ENCODE data around the gene APOA4. TPM values are rescaled to one million over a fixed set of nuclear protein-coding genes. Genes with fewer than 3 reads are reported as not detected.

APOA4 gene
- total and polyA plus RNA-seq, 9 of the 15 experiments (the other 6 are each of a cell fraction or from before 2014, with no cell fraction given), result 0.07 TPM; not detected in 8

GRCh38 chr11:116852261-116853031 lies 29.3 kb upstream of the APOA4 start (continued):
- TF ChIP-seq ZFP91 (CRISPR knock-in tag; IDR thresholded peaks at IDR 0.05), result no peak
- TF ChIP-seq ZNF785 (CRISPR knock-in tag; IDR thresholded peaks at IDR 0.05), result no peak
- TF ChIP-seq PTTG1 (tag; IDR thresholded peaks at IDR 0.05; ENCODE audit: low read depth), result no peak
- TF ChIP-seq TOE1 (IDR thresholded peaks at IDR 0.05; ENCODE audit: borderline replicate concordance), result no peak
- TF ChIP-seq TOE1 (CRISPR knock-in tag; IDR thresholded peaks at IDR 0.05; ENCODE audit: borderline replicate concordance, low read depth), result no peak
- peak; percentile 91 for TF ChIP-seq ZNF316 (IDR thresholded peaks at IDR 0.05)
- no peak for TF ChIP-seq SNIP1 (IDR thresholded peaks at IDR 0.05; ENCODE audit: low read depth)
- TF ChIP-seq ZNF695 (CRISPR knock-in tag; IDR thresholded peaks at IDR 0.05), result no peak
- no peak for TF ChIP-seq SIN3A (IDR thresholded peaks at IDR 0.05; ENCODE audit: borderline replicate concordance in 2 of 2, control insufficient read depth in 1 of 2, low read depth in 2 of 2, low read length in 2 of 2)
- TF ChIP-seq, protein P1, sequence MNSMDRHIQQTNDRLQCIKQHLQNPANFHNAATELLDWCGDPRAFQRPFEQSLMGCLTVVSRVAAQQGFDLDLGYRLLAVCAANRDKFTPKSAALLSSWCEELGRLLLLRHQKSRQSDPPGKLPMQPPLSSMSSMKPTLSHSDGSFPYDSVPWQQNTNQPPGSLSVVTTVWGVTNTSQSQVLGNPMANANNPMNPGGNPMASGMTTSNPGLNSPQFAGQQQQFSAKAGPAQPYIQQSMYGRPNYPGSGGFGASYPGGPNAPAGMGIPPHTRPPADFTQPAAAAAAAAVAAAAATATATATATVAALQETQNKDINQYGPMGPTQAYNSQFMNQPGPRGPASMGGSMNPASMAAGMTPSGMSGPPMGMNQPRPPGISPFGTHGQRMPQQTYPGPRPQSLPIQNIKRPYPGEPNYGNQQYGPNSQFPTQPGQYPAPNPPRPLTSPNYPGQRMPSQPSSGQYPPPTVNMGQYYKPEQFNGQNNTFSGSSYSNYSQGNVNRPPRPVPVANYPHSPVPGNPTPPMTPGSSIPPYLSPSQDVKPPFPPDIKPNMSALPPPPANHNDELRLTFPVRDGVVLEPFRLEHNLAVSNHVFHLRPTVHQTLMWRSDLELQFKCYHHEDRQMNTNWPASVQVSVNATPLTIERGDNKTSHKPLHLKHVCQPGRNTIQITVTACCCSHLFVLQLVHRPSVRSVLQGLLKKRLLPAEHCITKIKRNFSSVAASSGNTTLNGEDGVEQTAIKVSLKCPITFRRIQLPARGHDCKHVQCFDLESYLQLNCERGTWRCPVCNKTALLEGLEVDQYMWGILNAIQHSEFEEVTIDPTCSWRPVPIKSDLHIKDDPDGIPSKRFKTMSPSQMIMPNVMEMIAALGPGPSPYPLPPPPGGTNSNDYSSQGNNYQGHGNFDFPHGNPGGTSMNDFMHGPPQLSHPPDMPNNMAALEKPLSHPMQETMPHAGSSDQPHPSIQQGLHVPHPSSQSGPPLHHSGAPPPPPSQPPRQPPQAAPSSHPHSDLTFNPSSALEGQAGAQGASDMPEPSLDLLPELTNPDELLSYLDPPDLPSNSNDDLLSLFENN (IDR thresholded peaks at IDR 0.05; ENCODE audit: low read depth in 2 of 2, low read length in 2 of 2), result no peak
- no peak for TF ChIP-seq MECOM (CRISPR knock-in tag; IDR thresholded peaks at IDR 0.05)
- TF ChIP-seq ZNF644 (tag; IDR thresholded peaks at IDR 0.05; ENCODE audit: low read depth), result no peak
- TF ChIP-seq PHF8 (IDR thresholded peaks at IDR 0.05; ENCODE audit: borderline replicate concordance, low read length), result no peak
- no peak for TF ChIP-seq RBM34 (IDR thresholded peaks at IDR 0.05; ENCODE audit: borderline replicate concordance, insufficient read depth, low read length)
- TF ChIP-seq ZNF212 (CRISPR knock-in tag; IDR thresholded peaks at IDR 0.05), result no peak
- TF ChIP-seq, protein P2, sequence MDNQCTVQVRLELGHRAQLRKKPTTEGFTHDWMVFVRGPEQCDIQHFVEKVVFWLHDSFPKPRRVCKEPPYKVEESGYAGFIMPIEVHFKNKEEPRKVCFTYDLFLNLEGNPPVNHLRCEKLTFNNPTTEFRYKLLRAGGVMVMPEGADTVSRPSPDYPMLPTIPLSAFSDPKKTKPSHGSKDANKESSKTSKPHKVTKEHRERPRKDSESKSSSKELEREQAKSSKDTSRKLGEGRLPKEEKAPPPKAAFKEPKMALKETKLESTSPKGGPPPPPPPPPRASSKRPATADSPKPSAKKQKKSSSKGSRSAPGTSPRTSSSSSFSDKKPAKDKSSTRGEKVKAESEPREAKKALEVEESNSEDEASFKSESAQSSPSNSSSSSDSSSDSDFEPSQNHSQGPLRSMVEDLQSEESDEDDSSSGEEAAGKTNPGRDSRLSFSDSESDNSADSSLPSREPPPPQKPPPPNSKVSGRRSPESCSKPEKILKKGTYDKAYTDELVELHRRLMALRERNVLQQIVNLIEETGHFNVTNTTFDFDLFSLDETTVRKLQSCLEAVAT (IDR thresholded peaks at IDR 0.05), result no peak
- peak; percentile 67 to 95; a peak in 3 of 4 replicates for TF ChIP-seq FOXA3 (CRISPR knock-in tag; conservative IDR thresholded peaks at IDR 0.05 in 1 of 2, IDR thresholded peaks at IDR 0.05 in 1 of 2)
